GM23248 (cell line): ENCODE data around the gene CTU2. TPM values are rescaled to one million over a fixed set of nuclear protein-coding genes. Genes with fewer than 3 reads are reported as not detected.

Source experiments
- DNase-seq: peaks from one replicate; pipeline ENCODE4 v3.0.0-alpha.2; 2015
- H2AFZ ChIP-seq: fragments of 200-600 bp; sonication (generic); 2 replicates; pipeline ENCODE4 v1.6.1; 2016; ENCODE audit warnings: antibody characterized with exemption
- H3F3A ChIP-seq: fragments of 200-600 bp; sonication (generic); 2 replicates; pipeline ENCODE4 v1.6.1; 2016; ENCODE audit warnings: mild to moderate bottlenecking, antibody characterized with exemption, mixed run types; ENCODE audit not compliant: insufficient read depth
- H3K27ac ChIP-seq: fragments of 200-600 bp; sonication (generic); 2 replicates; pipeline ENCODE4 v1.5.1; 2016; ENCODE audit warnings: mild to moderate bottlenecking
- H3K27me3 ChIP-seq: fragments of 200-600 bp; sonication (generic); replicated peaks from 2 replicates; pipeline ENCODE4 v1.6.1; 2016; ENCODE audit warnings: mild to moderate bottlenecking; ENCODE audit not compliant: insufficient read depth
- H3K36me3 ChIP-seq: fragments of 200-600 bp; sonication (generic); 2 replicates; pipeline ENCODE4 v1.6.1; 2016; ENCODE audit warnings: low read depth, mild to moderate bottlenecking
- H3K4me1 ChIP-seq: fragments of 200-600 bp; sonication (generic); 2 replicates; pipeline ENCODE4 v1.6.1; 2016; ENCODE audit warnings: mild to moderate bottlenecking; ENCODE audit not compliant: insufficient read depth
- H3K4me2 ChIP-seq: fragments of 200-600 bp; sonication (generic); one replicate; pipeline ENCODE4 v1.6.1; 2016; ENCODE audit warnings: mild to moderate bottlenecking; ENCODE audit not compliant: unreplicated experiment
- H3K4me3 ChIP-seq: fragments of 200-600 bp; sonication (generic); 2 replicates; pipeline ENCODE4 v1.5.1; 2016; ENCODE audit warnings: mild to moderate bottlenecking
- H3K79me2 ChIP-seq: fragments of 200-600 bp; sonication (generic); 2 replicates; pipeline ENCODE4 v1.6.1; 2016; ENCODE audit warnings: mild to moderate bottlenecking; ENCODE audit not compliant: insufficient read depth
- H3K9ac ChIP-seq: fragments of 200-600 bp; sonication (generic); 2 replicates; pipeline ENCODE4 v1.6.1; 2016; ENCODE audit warnings: mild to moderate bottlenecking
- H3K9me2 ChIP-seq: fragments of 200-600 bp; sonication (generic); 2 replicates; pipeline ENCODE4 v1.6.1; 2016; ENCODE audit warnings: mixed run types, mild to moderate bottlenecking, moderate library complexity; ENCODE audit not compliant: insufficient read depth
- H3K9me3 ChIP-seq: fragments of 200-600 bp; sonication (generic); one replicate; pipeline ENCODE4 v1.6.1; 2017; ENCODE audit warnings: low read depth
- H4K20me1 ChIP-seq: fragments of 200-600 bp; sonication (generic); 2 replicates; pipeline ENCODE4 v1.6.0; 2016; ENCODE audit not compliant: insufficient read depth
- EZH2 ChIP-seq: fragments of 200-600 bp; sonication (generic); IDR thresholded peaks from 2 replicates; pipeline ENCODE4 v1.6.1; 2018; ENCODE audit warnings: antibody characterized with exemption, mild to moderate bottlenecking; ENCODE audit not compliant: insufficient read depth, poor library complexity, severe bottlenecking
- EZH2phosphoT487 ChIP-seq: fragments of 200-600 bp; sonication (generic); IDR thresholded peaks from 2 replicates; pipeline ENCODE4 v1.6.1; 2018; ENCODE audit warnings: antibody characterized with exemption, moderate library complexity, mild to moderate bottlenecking, low read depth; ENCODE audit not compliant: insufficient read depth
- WGBS, 2 experiments: methylation state at CpG; one replicate each; pipeline ENCODE4 v1.1.6; 2015 to 2017; ENCODE audit warnings: low lambda C conversion rate in 2 of 2, low coverage in 1 of 2; ENCODE audit errors: missing lambda C conversion rate in 2 of 2; 5-methylcytosine and 5-hydroxymethylcytosine counted together
- in situ Hi-C: fragments of 300-500 bp; cut with MboI; formaldehyde crosslinking; loops from 2 replicates; pipeline ENCODE4 v1.15.0; 2020
- microRNA-seq: library from miRNA; unstranded; fragments of <30 nt; microRNA quantifications from one replicate; pipeline ENCODE4, GENCODE V29; 2016; ENCODE audit warnings: borderline number of aligned reads
- polyA plus RNA-seq: library from polyadenylated mRNA; unstranded; fragments of >200 nt; fragmentation: Nextera tagmentation; extraction: Ambion mirVana; gene quantifications from 2 replicates; pipeline ENCODE4 v1.2.1, GENCODE V29; 2016
- total RNA-seq: library from RNA; depleted of rRNA; stranded (reverse); fragments of >200 nt; shearing (Covaris generic); gene quantifications from 2 replicates; pipeline ENCODE4 v1.2.3, GENCODE V29; 2014; rRNA removed

The CTU2 gene
- total and polyA plus RNA-seq, 2 experiments from 2014 or later: 16.1 to 20.4 TPM

DNA sequence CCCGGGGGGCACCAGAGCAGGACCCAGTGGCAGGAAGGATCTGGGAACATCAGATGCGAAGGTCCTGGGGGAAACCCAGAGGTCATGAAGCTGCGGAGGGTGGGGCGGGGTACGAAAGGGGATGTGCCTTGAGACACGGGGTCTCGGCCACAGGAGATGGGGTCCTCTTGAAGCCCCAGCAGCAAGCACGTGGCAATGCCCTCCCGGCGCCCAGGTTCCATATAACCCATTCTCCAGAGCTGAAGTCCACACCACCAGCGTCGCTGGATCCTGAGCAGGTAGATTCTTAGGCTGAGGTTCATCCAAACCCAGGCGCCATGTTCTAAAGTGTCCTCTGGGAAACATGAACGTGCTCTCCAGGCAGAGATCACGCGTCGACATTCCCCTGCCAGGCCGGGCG is 57.8 kb downstream of the CTU2 start:
- H2AFZ ChIP-seq: no peak overlapping the region
- no peak overlapping the region for H3K27ac ChIP-seq
- peaks cover 10% of the 10 kb centered on the region; the same call in 1 of the 2 replicates for H3K4me1 ChIP-seq
- peaks cover 100% of the 10 kb centered on the region for H3K79me2 ChIP-seq
- H3K9me2 ChIP-seq: no peaks in the 10 kb centered on the region
- DNase-seq: no peak
- H3K9ac ChIP-seq: no peak overlapping the region
- no peaks in the 10 kb centered on the region for H3F3A ChIP-seq
- no peak overlapping the region for H3K4me3 ChIP-seq
- no peaks in the 10 kb centered on the region; the same call in 1 of the 2 replicates for H3K36me3 ChIP-seq
- in situ Hi-C loops: no loop called here
- peaks cover 8% of the 10 kb centered on the region for H4K20me1 ChIP-seq
- TF ChIP-seq EZH2phosphoT487: no peak
- TF ChIP-seq EZH2: no peak
- 96 to 99% methylated on average over 16 to 19 of the region's 19 CpGs for WGBS, 2 experiments
- H3K4me2 ChIP-seq: no peak overlapping the region
- H3K9me3 ChIP-seq: no peaks in the 10 kb centered on the region
- no peaks in the 10 kb centered on the region for H3K27me3 ChIP-seq

- Histone ChIP-seq H2AFZ (no peak overlapping the region), H3K9me3 (no peaks in the 10 kb centered on the region), H3F3A (no peaks in the 10 kb centered on the region), H3K9me2 (no peaks in the 10 kb centered on the region), H3K4me1 (peaks cover 10% of the 10 kb centered on the region; the same call in 1 of the 2 replicates), H3K27ac (no peak overlapping the region), H4K20me1 (peaks cover 4% of the 10 kb centered on the region; the same call in 1 of the 2 replicates), H3K4me3 (no peak overlapping the region), H3K27me3 (no peaks in the 10 kb centered on the region), H3K79me2 (peaks cover 100% of the 10 kb centered on the region), H3K4me2 (no peak overlapping the region), H3K36me3 (no peaks in the 10 kb centered on the region; the same call in 1 of the 2 replicates), H3K9ac (no peak overlapping the region)
- TF ChIP-seq EZH2phosphoT487: no peak
- no peak for TF ChIP-seq EZH2
- 84 to 92% methylated on average over 9 of the region's 9 CpGs for whole genome bisulfite sequencing, 2 experiments
- peak; percentile 36 for DNase-seq
- in situ Hi-C loops: no loop called here
These were observed 58.6 kb downstream of the CTU2 start for GRCh38 chr16:88764913-88765349.

Small RNA genes within 50 kb of the gene (microRNA-seq; reads per million reads assigned to microRNA genes)
- gene MIR4722: not detected

Other genes starting within 250 kb of the CTU2 start
- 8.9 and 9.7 TPM in 2 replicates for gene ZC3H18, start 136.1 kb upstream of the CTU2 start, total RNA-seq
- gene ZC3H18, start 136.1 kb upstream of the CTU2 start, polyA plus RNA-seq: 23.1 and 24.9 TPM in 2 replicates
- not detected in 2 replicates for gene IL17C, start 67.9 kb upstream of the CTU2 start, total RNA-seq
- gene IL17C, start 67.9 kb upstream of the CTU2 start, polyA plus RNA-seq: not detected in 2 replicates
- 332 and 338 TPM in 2 replicates for gene CYBA, start 55.5 kb upstream of the CTU2 start, total RNA-seq
- 270 and 283 TPM in 2 replicates for gene CYBA, start 55.5 kb upstream of the CTU2 start, polyA plus RNA-seq
- 25.0 and 29.1 TPM in 2 replicates for gene MVD, start 43.4 kb upstream of the CTU2 start, total RNA-seq
- 27.4 and 28.6 TPM in 2 replicates for gene MVD, start 43.4 kb upstream of the CTU2 start, polyA plus RNA-seq
- gene SNAI3, start 20.0 kb upstream of the CTU2 start, total RNA-seq: not detected in 2 replicates
- gene SNAI3, start 20.0 kb upstream of the CTU2 start, polyA plus RNA-seq: 0.35 and 0.71 TPM in 2 replicates
- gene RNF166, start 95 bp upstream of the CTU2 start, total RNA-seq: 13.7 and 14.6 TPM in 2 replicates
- 8.2 and 8.9 TPM in 2 replicates for gene RNF166, start 95 bp upstream of the CTU2 start, polyA plus RNA-seq
- 223 and 294 TPM in 2 replicates for gene PIEZO1, start 78.7 kb downstream of the CTU2 start, total RNA-seq
- 89.7 and 95.3 TPM in 2 replicates for gene PIEZO1, start 78.7 kb downstream of the CTU2 start, polyA plus RNA-seq
- gene CDT1, start 97.3 kb downstream of the CTU2 start, total RNA-seq: 11.3 and 14.2 TPM in 2 replicates
- gene CDT1, start 97.3 kb downstream of the CTU2 start, polyA plus RNA-seq: 5.4 and 5.9 TPM in 2 replicates
- gene APRT, start 105.4 kb downstream of the CTU2 start, total RNA-seq: 105 and 150 TPM in 2 replicates
- 224 and 226 TPM in 2 replicates for gene APRT, start 105.4 kb downstream of the CTU2 start, polyA plus RNA-seq
- 21.5 and 24.0 TPM in 2 replicates for gene GALNS, start 150.4 kb downstream of the CTU2 start, total RNA-seq
- gene GALNS, start 150.4 kb downstream of the CTU2 start, polyA plus RNA-seq: 38.8 and 39.0 TPM in 2 replicates
- 18.7 and 20.4 TPM in 2 replicates for gene TRAPPC2L, start 150.6 kb downstream of the CTU2 start, total RNA-seq
- 83.2 and 90.9 TPM in 2 replicates for gene TRAPPC2L, start 150.6 kb downstream of the CTU2 start, polyA plus RNA-seq
- not detected in 2 replicates for gene PABPN1L, start 160.2 kb downstream of the CTU2 start, total RNA-seq
- gene PABPN1L, start 160.2 kb downstream of the CTU2 start, polyA plus RNA-seq: not detected in 2 replicates